Measurements from ENCODE around the gene PGC. TPM values are rescaled to one million over a fixed set of nuclear protein-coding genes. Genes with fewer than 3 reads are reported as not detected.

PGC gene
- total RNA-seq, 1 donor from 2014 or later: not detected

DNA sequence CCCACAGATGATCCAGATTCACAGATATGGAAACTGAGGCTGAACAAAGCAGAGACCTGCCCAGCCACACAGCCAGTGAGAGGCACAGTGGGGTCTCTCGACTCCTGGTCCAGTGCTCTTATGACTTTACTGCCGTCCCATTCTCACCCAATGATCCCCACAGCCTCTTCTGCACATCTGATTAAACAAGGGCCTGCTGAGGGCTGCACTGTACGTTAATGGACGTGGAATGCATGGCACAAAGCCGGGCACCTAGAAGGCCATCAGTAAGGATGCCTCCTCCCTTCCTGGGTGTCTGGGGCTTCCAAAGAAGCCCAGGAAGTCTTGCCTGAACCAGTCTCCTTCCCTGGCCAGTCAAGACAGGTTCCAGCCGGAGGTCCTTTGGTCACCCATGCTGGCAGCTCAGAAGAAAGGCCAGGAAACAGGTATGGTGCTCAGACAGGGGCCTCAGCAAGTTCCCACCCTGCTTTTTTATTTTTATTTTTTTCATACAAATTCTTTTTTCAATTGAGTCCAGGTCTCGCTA, 15.6 kb downstream of the PGC start:
- Mint-ChIP-seq H3K4me3 (ENCODE audit: unreplicated experiment) (no peak overlapping the region), H3K9me3 (ENCODE audit: unreplicated experiment) (no peaks in the 10 kb centered on the region), H3K4me1 (ENCODE audit: unreplicated experiment) (peaks cover 15% of the 10 kb centered on the region), H3K36me3 (ENCODE audit: low read depth, unreplicated experiment) (peaks cover 3% of the 10 kb centered on the region), H3K27ac (ENCODE audit: unreplicated experiment) (no peak overlapping the region), H3K27me3 (ENCODE audit: unreplicated experiment) (peaks cover 4% of the 10 kb centered on the region)
- no peak for DNase-seq (ENCODE audit: low spot score)
- TF ChIP-seq, protein P1, sequence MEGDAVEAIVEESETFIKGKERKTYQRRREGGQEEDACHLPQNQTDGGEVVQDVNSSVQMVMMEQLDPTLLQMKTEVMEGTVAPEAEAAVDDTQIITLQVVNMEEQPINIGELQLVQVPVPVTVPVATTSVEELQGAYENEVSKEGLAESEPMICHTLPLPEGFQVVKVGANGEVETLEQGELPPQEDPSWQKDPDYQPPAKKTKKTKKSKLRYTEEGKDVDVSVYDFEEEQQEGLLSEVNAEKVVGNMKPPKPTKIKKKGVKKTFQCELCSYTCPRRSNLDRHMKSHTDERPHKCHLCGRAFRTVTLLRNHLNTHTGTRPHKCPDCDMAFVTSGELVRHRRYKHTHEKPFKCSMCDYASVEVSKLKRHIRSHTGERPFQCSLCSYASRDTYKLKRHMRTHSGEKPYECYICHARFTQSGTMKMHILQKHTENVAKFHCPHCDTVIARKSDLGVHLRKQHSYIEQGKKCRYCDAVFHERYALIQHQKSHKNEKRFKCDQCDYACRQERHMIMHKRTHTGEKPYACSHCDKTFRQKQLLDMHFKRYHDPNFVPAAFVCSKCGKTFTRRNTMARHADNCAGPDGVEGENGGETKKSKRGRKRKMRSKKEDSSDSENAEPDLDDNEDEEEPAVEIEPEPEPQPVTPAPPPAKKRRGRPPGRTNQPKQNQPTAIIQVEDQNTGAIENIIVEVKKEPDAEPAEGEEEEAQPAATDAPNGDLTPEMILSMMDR (IDR thresholded peaks at IDR 0.05; ENCODE audit: unreplicated experiment): no peak

DNA sequence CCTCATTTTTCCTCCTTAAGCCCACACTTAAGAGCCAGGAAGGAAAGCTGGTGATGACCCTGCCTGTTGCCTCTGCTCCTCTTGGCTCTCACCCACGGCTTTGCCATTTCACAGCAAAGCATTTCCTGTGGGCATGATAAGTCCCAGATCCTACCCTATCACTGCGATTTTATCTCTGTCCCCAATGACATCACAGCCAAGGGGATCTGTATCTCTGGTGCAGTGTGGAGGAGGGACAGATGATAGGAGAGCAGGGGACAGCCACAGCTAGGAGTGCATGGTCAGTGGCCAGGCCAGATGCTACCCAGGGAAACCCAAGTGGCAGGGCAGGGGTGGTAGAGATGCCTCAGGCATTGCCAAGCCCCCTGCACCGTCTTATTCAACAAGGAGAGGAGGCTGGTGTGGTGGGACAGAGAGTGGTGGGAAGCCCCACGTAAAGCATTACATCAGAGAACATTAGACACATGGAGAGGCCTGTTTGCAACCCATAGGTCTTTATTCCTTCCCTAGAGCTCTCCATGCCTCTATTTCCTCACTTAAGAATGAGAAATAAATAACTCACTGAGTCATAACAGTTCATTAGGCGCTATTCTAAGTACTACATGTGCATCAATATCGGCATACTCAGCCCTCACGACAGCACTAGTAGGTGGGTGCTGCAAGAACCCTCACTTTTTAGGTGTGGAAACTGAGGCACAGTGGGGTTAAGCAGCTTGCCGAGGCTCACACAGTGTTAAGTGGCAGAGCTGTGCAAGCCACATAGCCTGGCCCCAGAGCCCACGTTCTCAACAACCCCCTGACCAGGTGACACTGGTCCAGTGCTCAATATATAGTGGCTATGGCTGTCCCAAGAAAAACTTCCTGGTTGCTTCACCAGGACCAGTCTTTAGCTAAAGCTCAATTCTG, 16.4 kb downstream of the PGC start:
- Mint-ChIP-seq H3K36me3 (ENCODE audit: low read depth, unreplicated experiment) (peaks cover 3% of the 10 kb centered on the region), H3K27me3 (ENCODE audit: unreplicated experiment) (peaks cover 4% of the 10 kb centered on the region), H3K4me1 (ENCODE audit: unreplicated experiment) (peaks cover 8% of the 10 kb centered on the region), H3K4me3 (ENCODE audit: unreplicated experiment) (no peak overlapping the region), H3K9me3 (ENCODE audit: unreplicated experiment) (no peaks in the 10 kb centered on the region), H3K27ac (ENCODE audit: unreplicated experiment) (no peak overlapping the region)
- TF ChIP-seq, protein P1 (IDR thresholded peaks at IDR 0.05; ENCODE audit: unreplicated experiment): no peak
- DNase-seq (ENCODE audit: low spot score): no peak

DNA sequence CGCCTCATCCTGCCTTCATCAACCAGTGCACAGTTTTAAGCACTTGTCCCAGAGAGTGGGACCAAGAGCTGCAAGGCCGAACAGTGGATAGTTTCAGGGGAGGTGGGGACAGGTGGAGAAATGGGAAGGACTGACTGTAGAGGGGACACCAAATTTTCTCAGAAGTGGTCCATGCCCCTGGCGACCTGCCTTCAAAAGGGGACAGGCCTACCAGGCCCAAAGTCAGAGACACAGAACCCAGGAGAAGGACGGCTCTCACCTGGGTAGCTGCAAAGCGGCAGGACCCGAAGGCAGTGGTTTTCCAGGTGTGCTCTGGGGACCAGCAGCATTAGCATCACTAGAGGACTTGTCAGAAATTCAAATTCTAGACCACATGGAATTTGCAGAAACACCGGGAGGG, 17.6 kb downstream of the PGC start:
- no peak overlapping the region for H3K4me3 Mint-ChIP-seq (ENCODE audit: unreplicated experiment)
- H3K27ac Mint-ChIP-seq (ENCODE audit: unreplicated experiment): no peak overlapping the region
- H3K4me1 Mint-ChIP-seq (ENCODE audit: unreplicated experiment): peaks cover 8% of the 10 kb centered on the region

GRCh38 chr6:41728954-41729353, 18.2 kb downstream of the PGC start:
- H3K27ac Mint-ChIP-seq (ENCODE audit: unreplicated experiment): no peak overlapping the region
- TF ChIP-seq, protein P1 (IDR thresholded peaks at IDR 0.05; ENCODE audit: unreplicated experiment): no peak
- no peaks in the 10 kb centered on the region for H3K9me3 Mint-ChIP-seq (ENCODE audit: unreplicated experiment)
- H3K4me1 Mint-ChIP-seq (ENCODE audit: unreplicated experiment): peaks cover 11% of the 10 kb centered on the region
- DNase-seq (ENCODE audit: low spot score): no peak
- peaks cover 3% of the 10 kb centered on the region for H3K36me3 Mint-ChIP-seq (ENCODE audit: low read depth, unreplicated experiment)
- peaks cover 9% of the 10 kb centered on the region for H3K27me3 Mint-ChIP-seq (ENCODE audit: unreplicated experiment)
- H3K4me3 Mint-ChIP-seq (ENCODE audit: unreplicated experiment): no peak overlapping the region

More for the DNA sequence above, 17.6 kb downstream of the PGC start:
- H3K9me3 Mint-ChIP-seq (ENCODE audit: unreplicated experiment): no peaks in the 10 kb centered on the region
- peaks cover 7% of the 10 kb centered on the region for H3K27me3 Mint-ChIP-seq (ENCODE audit: unreplicated experiment)
- peaks cover 3% of the 10 kb centered on the region for H3K36me3 Mint-ChIP-seq (ENCODE audit: low read depth, unreplicated experiment)
- TF ChIP-seq, protein P1 (IDR thresholded peaks at IDR 0.05; ENCODE audit: unreplicated experiment): no peak
- no peak for DNase-seq (ENCODE audit: low spot score)

All from endothelial cell (in vitro differentiated cells).